Astrocyte of the cerebellum (primary cell): ENCODE data around the gene KMT5B.

Experiments
- DNase-seq: peaks from one replicate; pipeline ENCODE4 v3.0.0-alpha.2; 2011; ENCODE audit warnings: low read depth
- H3K4me3 ChIP-seq: 2 replicates; pipeline ENCODE4 v1.5.1; 2011; ENCODE audit warnings: mild to moderate bottlenecking, low read depth, low read length, moderate library complexity
- in situ Hi-C: cut with HindIII; loops from 2 replicates; pipeline ENCODE4 v1.10.0; 2017; ENCODE audit warnings: low sequenced_read_pairs
- TF ChIP-seq, protein P1 (sequence below): IDR thresholded peaks from 2 replicates; pipeline ENCODE4 v1.5.1; 2012; ENCODE audit warnings: low read length, low read depth, moderate library complexity, mild to moderate bottlenecking; ENCODE audit errors: missing control alignments

Gene KMT5B

GRCh38 chr11:68107689-68108088 lies 105.4 kb downstream of the KMT5B start:
- no peak for DNase-seq
- TF ChIP-seq, protein P1, sequence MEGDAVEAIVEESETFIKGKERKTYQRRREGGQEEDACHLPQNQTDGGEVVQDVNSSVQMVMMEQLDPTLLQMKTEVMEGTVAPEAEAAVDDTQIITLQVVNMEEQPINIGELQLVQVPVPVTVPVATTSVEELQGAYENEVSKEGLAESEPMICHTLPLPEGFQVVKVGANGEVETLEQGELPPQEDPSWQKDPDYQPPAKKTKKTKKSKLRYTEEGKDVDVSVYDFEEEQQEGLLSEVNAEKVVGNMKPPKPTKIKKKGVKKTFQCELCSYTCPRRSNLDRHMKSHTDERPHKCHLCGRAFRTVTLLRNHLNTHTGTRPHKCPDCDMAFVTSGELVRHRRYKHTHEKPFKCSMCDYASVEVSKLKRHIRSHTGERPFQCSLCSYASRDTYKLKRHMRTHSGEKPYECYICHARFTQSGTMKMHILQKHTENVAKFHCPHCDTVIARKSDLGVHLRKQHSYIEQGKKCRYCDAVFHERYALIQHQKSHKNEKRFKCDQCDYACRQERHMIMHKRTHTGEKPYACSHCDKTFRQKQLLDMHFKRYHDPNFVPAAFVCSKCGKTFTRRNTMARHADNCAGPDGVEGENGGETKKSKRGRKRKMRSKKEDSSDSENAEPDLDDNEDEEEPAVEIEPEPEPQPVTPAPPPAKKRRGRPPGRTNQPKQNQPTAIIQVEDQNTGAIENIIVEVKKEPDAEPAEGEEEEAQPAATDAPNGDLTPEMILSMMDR: no peak
- no peak overlapping the region for H3K4me3 ChIP-seq
- in situ Hi-C loops: no loop called here

DNA sequence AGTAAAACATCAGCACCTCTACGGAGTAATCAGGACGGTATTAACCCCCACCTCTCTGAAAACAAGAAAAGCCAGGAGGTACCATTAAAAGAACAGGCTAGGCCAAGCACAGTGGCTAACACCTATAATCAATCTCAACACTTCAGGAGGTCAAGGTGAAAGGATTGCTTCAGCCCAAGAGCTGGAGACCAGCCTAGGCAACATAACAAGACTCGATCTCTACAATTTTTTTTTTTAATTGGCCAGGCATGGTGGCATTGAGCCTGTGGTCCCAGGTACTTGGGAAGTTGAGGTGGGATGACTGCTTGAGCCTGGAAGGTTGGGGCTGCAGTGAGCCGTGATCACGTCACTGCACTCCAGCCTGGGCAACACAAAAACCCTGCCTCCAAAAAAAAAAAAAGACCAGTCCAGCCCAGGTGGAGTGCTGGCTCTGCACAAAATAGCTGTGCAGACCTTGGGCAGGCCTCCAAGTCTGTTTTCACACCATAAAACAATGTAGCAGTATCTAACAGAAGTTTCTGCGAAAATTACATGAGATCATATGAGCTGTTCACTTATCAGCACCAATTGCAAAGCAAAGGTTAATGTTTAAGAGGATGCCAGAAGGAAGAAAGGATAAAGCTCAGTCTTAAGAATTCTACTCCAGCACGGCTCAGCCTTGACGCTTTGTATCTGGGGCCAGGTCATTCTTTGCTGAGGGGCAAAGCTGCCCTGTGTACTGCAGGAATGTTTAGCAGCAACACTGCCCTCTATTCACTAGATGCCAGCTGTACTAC lies 106.7 kb downstream of the KMT5B start:
- TF ChIP-seq, protein P1: no peak
- no peak for DNase-seq
- H3K4me3 ChIP-seq: no peak overlapping the region
- in situ Hi-C loops: no loop called here
